Body of pancreas (tissue), 4 donors: ENCODE results near the gene TM6SF1. TPM values are rescaled to one million over a fixed set of nuclear protein-coding genes. Genes with fewer than 3 reads are reported as not detected.
"Not testable (repeated sequence)": the region's sequence is repeated elsewhere in the genome, so short reads cannot be mapped to it uniquely, and the experiment has no call there.

Source experiments
- ATAC-seq: fragments of 150-250 bp; one replicate; pipeline ENCODE4 v1.9.1; 2016
- DNase-seq, 4 donors: peaks; one replicate each; pipeline ENCODE4 v3.0.0-alpha.2; 2019
- H3K27ac ChIP-seq, 4 donors: fragments of 200-600 bp; sonication (generic); 1 replicate in 3 of 4; 2 replicates in 1 of 4; pipeline versions ENCODE4 v1.5.1 to v1.6.1; 2016 to 2019; ENCODE audit warnings: mild to moderate bottlenecking in 1 of 4, mixed read lengths in 1 of 4, moderate library complexity in 1 of 4
- H3K27me3 ChIP-seq, 2 donors: fragments of 200-600 bp; sonication (generic); one replicate each; pipeline ENCODE4 v1.6.0; 2016; ENCODE audit warnings: mild to moderate bottlenecking in 1 of 2
- H3K36me3 ChIP-seq, 2 donors: fragments of 200-600 bp; sonication (generic); replicated peaks in 1 of 2; 2 replicates each; pipeline ENCODE4 v1.5.1; 2016; ENCODE audit warnings: low read depth in 2 of 2; ENCODE audit not compliant: insufficient read depth in 1 of 2
- H3K4me1 ChIP-seq: fragments of 200-600 bp; sonication (generic); one replicate; pipeline ENCODE4 v1.6.0; 2016
- H3K4me3 ChIP-seq, 2 donors: fragments of 200-600 bp; sonication (generic); 1 replicate in 1 of 2; 2 replicates in 1 of 2; pipeline ENCODE4 v1.5.1; 2016 to 2019
- H3K9me3 ChIP-seq, 3 donors: fragments of 200-600 bp; sonication (generic); 1 replicate in 2 of 3; 2 replicates in 1 of 3; pipeline ENCODE4 v1.5.1; 2016
- CTCF ChIP-seq, 7 experiments: fragments of 450-650 bp in 4 of 7; fragments of 200-600 bp in 3 of 7; sonication (generic) in 3 of 7; IDR thresholded peaks; one replicate each; pipeline ENCODE4 v1.5.1; 2016 to 2019; ENCODE audit warnings: antibody characterized with exemption in 7 of 7
- POLR2A ChIP-seq, 3 donors: fragments of 450-650 bp; IDR thresholded peaks; one replicate each; pipeline ENCODE4 v1.6.1; 2016; ENCODE audit warnings: antibody characterized with exemption in 3 of 3, mild to moderate bottlenecking in 2 of 3
- WGBS, 2 donors: methylation state at CpG; one replicate each; pipeline ENCODE4 v1.1.5; 2017; 5-methylcytosine and 5-hydroxymethylcytosine counted together
- intact Hi-C: fragments of 100-400 bp; cut with DNase I; formaldehyde crosslinking; loops from one replicate; pipeline ENCODE4 v1.15.1; 2023
- total RNA-seq, 2 donors: library from RNA; depleted of rRNA; stranded (reverse); fragments of >200 nt; gene quantifications; one replicate each; pipeline ENCODE4 v1.1.0, GENCODE V29; 2016

TM6SF1 gene
- total RNA-seq, 2 donors from 2014 or later = 1.8 to 2.3 TPM

GRCh38 chr15:83127547-83128150 lies 20.2 kb downstream of the TM6SF1 start:
- Histone ChIP-seq H3K27ac (no peak overlapping the region), H3K4me3 (no peak overlapping the region), H3K36me3 (no peaks in the 10 kb centered on the region), H3K4me1 (no peaks in the 10 kb centered on the region), H3K9me3 (no peaks in the 10 kb centered on the region), H3K27me3 (no peaks in the 10 kb centered on the region)
- ATAC-seq (no peak), DNase-seq (no peak)
- 46 to 59% methylated on average over 3 of the region's 3 CpGs for WGBS, 2 donors
- no peak for TF ChIP-seq POLR2A (IDR thresholded peaks at IDR 0.05)
- intact Hi-C loops = no loop called here

DNA sequence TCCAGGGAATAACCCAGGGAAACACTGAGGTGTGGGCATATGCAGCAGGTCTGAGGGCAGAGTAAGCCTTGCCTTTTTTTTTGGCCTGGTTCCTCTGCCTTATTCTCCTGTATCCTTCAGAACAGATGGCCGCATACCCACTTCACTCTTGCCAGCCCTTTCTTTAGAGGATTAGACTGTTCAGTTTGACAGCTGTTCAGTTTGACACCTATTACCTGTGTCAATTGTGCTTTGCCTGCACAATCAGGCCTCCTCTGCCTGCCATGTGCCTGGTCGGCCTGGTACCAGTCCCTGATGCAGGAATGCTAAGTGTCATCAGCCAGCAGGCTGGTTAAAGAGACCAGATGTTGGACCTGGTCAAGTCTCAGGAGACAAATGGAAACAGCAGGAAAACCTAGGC lies 22.3 kb downstream of the TM6SF1 start:
- no peaks in the 10 kb centered on the region for H3K9me3 ChIP-seq
- H3K27me3 ChIP-seq = no peaks in the 10 kb centered on the region
- no peak for ATAC-seq
- intact Hi-C loops = no loop called here
- TF ChIP-seq POLR2A (IDR thresholded peaks at IDR 0.05) (no peak), CTCF (IDR thresholded peaks at IDR 0.05) (no peak)
- WGBS, 2 donors = 69 to 72% methylated on average over 2 of the region's 2 CpGs
- H3K4me1 ChIP-seq = no peaks in the 10 kb centered on the region
- no peak overlapping the region for H3K27ac ChIP-seq
- no peak overlapping the region for H3K4me3 ChIP-seq
- H3K36me3 ChIP-seq = no peaks in the 10 kb centered on the region
- no peak for DNase-seq

- no peaks in the 10 kb centered on the region for H3K4me1 ChIP-seq
- DNase-seq (no peak), ATAC-seq (no peak)
- intact Hi-C loops = no loop called here
- TF ChIP-seq POLR2A (IDR thresholded peaks at IDR 0.05) (no peak), CTCF (IDR thresholded peaks at IDR 0.05) (no peak)
- H3K27me3 ChIP-seq = no peaks in the 10 kb centered on the region
- no peak overlapping the region for H3K4me3 ChIP-seq
- H3K9me3 ChIP-seq = no peaks in the 10 kb centered on the region
- no peaks in the 10 kb centered on the region for H3K36me3 ChIP-seq
- H3K27ac ChIP-seq = no peak overlapping the region
- 79 to 83% methylated on average over 4 of the region's 4 CpGs for WGBS, 2 donors
Measured at GRCh38 chr15:83132861-83133523, 25.5 kb downstream of the TM6SF1 start.

DNA sequence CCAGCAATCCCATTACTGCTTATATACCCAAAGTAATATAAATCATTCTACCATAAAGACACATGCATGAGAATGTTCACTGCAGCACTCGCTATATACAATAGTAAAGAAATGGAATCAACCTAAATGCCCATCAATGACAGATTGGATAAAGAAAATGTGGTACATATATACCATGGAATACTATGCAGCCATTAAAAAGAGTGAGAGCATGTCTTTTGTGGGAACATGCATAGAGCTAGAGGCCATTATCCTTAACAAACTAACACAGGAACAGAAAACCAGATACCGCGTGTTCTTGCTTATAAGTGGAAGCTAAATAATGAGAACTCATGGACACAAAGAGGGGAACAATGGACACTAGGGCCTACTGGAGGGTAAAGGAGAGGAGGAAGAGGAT lies 34.7 kb downstream of the TM6SF1 start:
- H3K9me3 ChIP-seq, intact Hi-C loops, H3K4me1 ChIP-seq, H3K36me3 ChIP-seq, H3K4me3 ChIP-seq, ATAC-seq, DNase-seq, H3K27ac ChIP-seq, H3K27me3 ChIP-seq: not testable (repeated sequence)
- 92 to 97% methylated on average over 3 of the region's 3 CpGs for whole genome bisulfite sequencing, 2 donors

DNA sequence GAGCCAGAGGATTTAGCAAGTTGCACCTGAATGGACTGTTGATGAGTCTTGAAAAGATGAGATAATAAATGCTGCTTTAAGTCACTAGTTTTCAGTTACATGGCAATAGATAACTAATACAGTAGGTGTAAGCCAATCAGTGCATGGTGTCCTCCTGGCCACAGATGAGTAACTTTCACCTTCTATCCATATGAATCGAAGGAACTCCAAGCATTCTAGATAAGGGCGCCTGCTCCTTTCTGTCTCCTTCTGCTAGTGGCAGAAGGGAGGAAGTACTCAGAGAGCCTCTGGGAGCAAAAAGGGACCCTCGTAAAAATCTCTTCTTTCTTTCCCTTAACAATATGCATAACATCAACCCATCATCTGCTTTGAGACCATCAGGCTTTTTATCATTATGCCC lies 37.3 kb downstream of the TM6SF1 start:
- WGBS, 2 donors = 79 to 85% methylated on average over 3 of the region's 3 CpGs
- peaks cover 0 to 1% of the 10 kb centered on the region in 2 donors for H3K36me3 ChIP-seq

More for the DNA sequence above, 37.3 kb downstream of the TM6SF1 start:
- intact Hi-C loops = no loop called here
- no peak overlapping the region for H3K4me3 ChIP-seq
- H3K4me1 ChIP-seq = no peaks in the 10 kb centered on the region
- no peak for TF ChIP-seq CTCF (IDR thresholded peaks at IDR 0.05)
- no peak for TF ChIP-seq POLR2A (IDR thresholded peaks at IDR 0.05)
- DNase-seq (no peak), ATAC-seq (no peak)
- no peak overlapping the region for H3K27ac ChIP-seq
- no peaks in the 10 kb centered on the region for H3K27me3 ChIP-seq
- H3K9me3 ChIP-seq = no peaks in the 10 kb centered on the region
